Ishikawa (cell line): ENCODE data around the gene LAMA3.

ENCODE experiments used
- CEBPB ChIP-seq: IDR thresholded peaks from 2 replicates; pipeline ENCODE4 v1.6.1; 2012
- CREB1 ChIP-seq: IDR thresholded peaks from 2 replicates; pipeline ENCODE4 v1.6.1; 2012; ENCODE audit warnings: low read depth
- EGR1 ChIP-seq: IDR thresholded peaks from 2 replicates; pipeline ENCODE4 v1.6.1; 2012
- EP300 ChIP-seq: IDR thresholded peaks from 2 replicates; pipeline ENCODE4 v1.6.1; 2012; ENCODE audit warnings: borderline replicate concordance
- FOXM1 ChIP-seq: IDR thresholded peaks from 2 replicates; pipeline ENCODE4 v1.6.1; 2012; ENCODE audit warnings: low read depth, borderline replicate concordance
- NFIC ChIP-seq: IDR thresholded peaks from 2 replicates; pipeline ENCODE4 v1.6.1; 2012
- RAD21 ChIP-seq: IDR thresholded peaks from 2 replicates; pipeline ENCODE4 v1.6.1; 2012; ENCODE audit warnings: low read depth
- TAF1 ChIP-seq: IDR thresholded peaks from 2 replicates; pipeline ENCODE4 v1.6.1; 2012; ENCODE audit warnings: low read depth, mild to moderate bottlenecking
- TCF12 ChIP-seq: IDR thresholded peaks from 2 replicates; pipeline ENCODE4 v1.6.1; 2012; ENCODE audit warnings: low read depth
- TEAD4 ChIP-seq: IDR thresholded peaks from 2 replicates; pipeline ENCODE4 v1.6.1; 2012
- YY1 ChIP-seq: IDR thresholded peaks from 2 replicates; pipeline ENCODE4 v1.6.1; 2012; ENCODE audit warnings: low read depth
- ZBTB7A ChIP-seq: IDR thresholded peaks from 2 replicates; pipeline ENCODE4 v1.6.1; 2012; ENCODE audit warnings: low read depth
- TF ChIP-seq, protein P1 (sequence below): IDR thresholded peaks from 2 replicates; pipeline ENCODE4 v1.6.1; 2012; ENCODE audit warnings: low read depth, mild to moderate bottlenecking
- TF ChIP-seq, protein P2 (sequence below): IDR thresholded peaks from 2 replicates; pipeline ENCODE4 v1.6.1; 2012
- TF ChIP-seq, protein P3 (sequence below): IDR thresholded peaks from 2 replicates; pipeline ENCODE4 v1.6.1; 2012

Gene LAMA3

GRCh38 chr18:23723121-23723520 lies 33.9 kb downstream of the LAMA3 start:
- TF ChIP-seq, protein P1, sequence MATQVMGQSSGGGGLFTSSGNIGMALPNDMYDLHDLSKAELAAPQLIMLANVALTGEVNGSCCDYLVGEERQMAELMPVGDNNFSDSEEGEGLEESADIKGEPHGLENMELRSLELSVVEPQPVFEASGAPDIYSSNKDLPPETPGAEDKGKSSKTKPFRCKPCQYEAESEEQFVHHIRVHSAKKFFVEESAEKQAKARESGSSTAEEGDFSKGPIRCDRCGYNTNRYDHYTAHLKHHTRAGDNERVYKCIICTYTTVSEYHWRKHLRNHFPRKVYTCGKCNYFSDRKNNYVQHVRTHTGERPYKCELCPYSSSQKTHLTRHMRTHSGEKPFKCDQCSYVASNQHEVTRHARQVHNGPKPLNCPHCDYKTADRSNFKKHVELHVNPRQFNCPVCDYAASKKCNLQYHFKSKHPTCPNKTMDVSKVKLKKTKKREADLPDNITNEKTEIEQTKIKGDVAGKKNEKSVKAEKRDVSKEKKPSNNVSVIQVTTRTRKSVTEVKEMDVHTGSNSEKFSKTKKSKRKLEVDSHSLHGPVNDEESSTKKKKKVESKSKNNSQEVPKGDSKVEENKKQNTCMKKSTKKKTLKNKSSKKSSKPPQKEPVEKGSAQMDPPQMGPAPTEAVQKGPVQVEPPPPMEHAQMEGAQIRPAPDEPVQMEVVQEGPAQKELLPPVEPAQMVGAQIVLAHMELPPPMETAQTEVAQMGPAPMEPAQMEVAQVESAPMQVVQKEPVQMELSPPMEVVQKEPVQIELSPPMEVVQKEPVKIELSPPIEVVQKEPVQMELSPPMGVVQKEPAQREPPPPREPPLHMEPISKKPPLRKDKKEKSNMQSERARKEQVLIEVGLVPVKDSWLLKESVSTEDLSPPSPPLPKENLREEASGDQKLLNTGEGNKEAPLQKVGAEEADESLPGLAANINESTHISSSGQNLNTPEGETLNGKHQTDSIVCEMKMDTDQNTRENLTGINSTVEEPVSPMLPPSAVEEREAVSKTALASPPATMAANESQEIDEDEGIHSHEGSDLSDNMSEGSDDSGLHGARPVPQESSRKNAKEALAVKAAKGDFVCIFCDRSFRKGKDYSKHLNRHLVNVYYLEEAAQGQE = no peak
- TF ChIP-seq ZBTB7A = no peak
- TF ChIP-seq TEAD4 = no peak
- TF ChIP-seq CREB1 = no peak
- no peak for TF ChIP-seq EP300
- TF ChIP-seq RAD21 = no peak
- TF ChIP-seq, protein P2, sequence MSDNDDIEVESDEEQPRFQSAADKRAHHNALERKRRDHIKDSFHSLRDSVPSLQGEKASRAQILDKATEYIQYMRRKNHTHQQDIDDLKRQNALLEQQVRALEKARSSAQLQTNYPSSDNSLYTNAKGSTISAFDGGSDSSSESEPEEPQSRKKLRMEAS = no peak
- TF ChIP-seq NFIC = no peak
- no peak for TF ChIP-seq CEBPB

DNA sequence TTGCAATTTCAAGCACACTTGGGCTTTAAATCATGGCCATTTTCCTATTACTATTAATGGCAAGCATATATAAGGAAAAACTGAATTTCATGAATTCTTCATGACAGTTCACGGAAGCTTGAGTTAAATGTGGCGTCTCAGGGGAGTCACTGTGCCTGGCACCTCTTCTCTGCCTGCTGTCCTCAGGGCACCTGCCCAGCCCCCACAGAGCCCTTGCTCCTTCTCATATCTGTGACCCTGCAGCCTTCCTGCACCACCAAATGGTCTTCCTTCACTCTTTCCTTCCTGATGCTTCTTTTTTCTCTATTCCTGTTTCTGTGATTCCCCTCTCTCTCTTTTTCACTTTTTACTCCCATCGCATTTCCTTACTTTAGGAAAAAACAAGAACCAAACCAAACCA lies 35.4 kb downstream of the LAMA3 start:
- TF ChIP-seq FOXM1 (no peak), EP300 (no peak)
- TF ChIP-seq, protein P2 = no peak

DNA sequence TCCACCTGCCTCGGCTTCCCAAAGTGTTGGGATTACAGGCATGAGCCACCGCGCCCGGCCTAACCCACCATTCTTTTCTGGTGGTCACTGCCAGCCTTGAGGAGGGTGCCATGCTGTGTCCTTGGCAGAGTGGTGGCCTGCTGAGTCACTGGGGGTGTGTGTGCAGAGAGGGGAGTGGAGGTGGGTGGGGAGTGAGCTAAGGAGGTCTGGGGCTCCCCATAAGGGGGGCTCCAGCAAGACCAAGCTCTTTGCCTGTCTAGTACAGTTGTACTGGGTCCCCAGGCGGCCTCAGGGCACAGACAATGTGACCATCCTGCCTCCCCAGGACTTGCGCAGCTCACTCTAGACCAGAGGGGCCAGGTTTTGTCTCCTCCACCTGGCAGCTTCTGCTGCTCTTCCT lies 36.1 kb downstream of the LAMA3 start:
- TF ChIP-seq ZBTB7A = no peak
- TF ChIP-seq NFIC = no peak
- TF ChIP-seq FOXM1 = no peak
- TF ChIP-seq EGR1 = no peak
- no peak for TF ChIP-seq TAF1
- TF ChIP-seq, protein P3, sequence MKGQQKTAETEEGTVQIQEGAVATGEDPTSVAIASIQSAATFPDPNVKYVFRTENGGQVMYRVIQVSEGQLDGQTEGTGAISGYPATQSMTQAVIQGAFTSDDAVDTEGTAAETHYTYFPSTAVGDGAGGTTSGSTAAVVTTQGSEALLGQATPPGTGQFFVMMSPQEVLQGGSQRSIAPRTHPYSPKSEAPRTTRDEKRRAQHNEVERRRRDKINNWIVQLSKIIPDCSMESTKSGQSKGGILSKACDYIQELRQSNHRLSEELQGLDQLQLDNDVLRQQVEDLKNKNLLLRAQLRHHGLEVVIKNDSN = no peak
- TF ChIP-seq CREB1 = no peak

DNA sequence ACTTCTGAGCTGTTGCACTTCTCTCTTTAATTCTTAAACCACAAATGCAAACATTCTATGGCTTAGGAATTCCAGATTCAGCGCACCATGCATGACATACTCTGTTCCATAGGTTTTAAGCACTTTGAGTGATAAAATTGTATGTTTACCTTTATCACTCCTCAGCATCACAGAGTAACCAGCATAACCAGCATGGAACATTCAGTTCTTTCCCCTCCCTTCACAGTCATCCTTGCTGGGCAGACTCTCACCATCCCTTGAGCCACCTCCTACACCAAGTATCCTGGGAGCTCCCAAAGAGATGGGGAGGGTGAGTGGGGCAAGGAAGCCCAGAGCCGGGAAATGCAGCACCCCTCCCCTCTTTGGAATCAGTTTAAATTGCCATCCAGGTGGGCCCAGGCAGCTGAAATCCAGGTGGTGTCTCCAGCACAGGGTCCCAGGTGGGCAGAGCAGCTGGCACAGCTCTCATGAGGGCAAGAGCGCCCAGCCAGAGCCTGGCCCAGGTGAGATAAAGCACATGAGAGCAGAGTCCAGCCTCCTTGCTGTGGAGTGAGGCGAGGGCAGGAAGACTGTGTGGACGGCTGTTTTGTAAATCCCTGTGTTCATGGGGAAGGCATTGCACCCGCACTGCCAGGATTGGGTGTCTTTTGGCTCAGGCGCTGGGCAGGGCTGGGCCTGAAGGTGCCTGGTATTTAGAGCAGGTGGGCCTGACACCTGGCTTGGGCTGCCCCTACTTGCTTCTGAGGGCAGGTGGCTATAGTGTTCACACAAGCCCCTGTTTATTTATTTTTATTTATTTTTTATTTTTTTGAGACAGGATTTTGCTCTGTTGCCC lies 36.8 kb downstream of the LAMA3 start:
- no peak for TF ChIP-seq TCF12
- TF ChIP-seq EP300 = no peak
- TF ChIP-seq, protein P3 = no peak
- no peak for TF ChIP-seq FOXM1
- no peak for TF ChIP-seq YY1

DNA sequence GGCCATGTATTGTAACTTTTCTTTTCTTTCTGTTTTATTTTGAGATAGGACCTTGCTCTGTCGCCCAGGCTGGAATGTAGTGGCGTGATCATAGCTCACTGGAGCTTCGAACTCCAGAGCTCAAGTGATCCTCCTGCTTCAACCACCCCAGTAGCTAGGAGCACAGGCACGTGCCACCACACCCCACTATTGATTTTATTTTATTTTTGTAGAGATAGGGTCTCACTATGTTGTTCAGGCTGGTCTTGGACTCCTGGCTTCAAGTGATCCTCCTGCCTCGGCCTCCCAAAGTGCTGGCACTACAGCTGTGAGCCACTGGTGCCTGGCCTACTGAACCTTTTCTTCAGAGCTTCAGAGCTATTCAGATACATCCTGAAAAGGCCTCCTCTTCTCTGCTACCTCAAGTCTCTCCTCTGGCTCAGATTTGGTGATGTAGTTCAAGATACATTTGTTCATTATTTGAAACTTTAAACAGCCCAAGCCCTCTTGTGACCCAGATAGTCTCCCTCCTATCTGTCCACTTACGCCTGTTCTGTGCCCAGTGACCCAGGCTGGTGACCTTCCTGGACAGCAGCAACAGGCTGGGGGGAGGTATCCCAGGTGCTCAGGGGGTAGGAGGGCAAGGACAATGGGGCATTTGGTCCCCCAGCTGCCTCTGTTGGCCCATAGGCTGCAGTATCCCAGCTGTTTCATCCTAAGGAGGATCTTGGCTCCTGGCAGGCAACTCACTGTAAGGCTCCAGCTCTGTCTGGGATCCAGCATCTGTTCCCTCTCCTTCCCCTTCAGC lies 38.6 kb downstream of the LAMA3 start:
- no peak for TF ChIP-seq EP300

- TF ChIP-seq EP300 = no peak
Observed at GRCh38 chr18:23730857-23731256, 41.6 kb downstream of the LAMA3 start.

DNA sequence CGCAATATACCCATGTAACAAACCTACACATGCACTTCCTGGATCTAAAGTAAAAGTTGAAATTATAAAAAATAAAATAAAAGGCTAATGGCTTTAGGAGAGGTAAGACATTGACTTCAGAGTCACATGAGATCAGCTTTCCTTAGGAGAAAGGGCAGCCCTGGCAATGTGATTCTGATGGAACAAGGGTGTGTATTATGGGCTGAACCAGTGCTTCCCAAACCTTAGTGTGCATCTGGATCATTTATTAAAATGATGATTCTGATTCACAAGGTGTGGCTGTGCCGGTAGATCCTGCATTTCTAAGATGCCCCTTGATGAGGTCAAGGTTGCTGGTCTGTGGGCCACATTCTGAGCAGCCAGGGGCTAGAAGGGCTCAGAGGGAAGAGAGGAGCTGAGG lies 42.6 kb downstream of the LAMA3 start:
- TF ChIP-seq, protein P1 = no peak
- TF ChIP-seq ZBTB7A (no peak), EGR1 (no peak), YY1 (no peak), CREB1 (no peak), RAD21 (no peak), CEBPB (no peak), NFIC (no peak), FOXM1 (no peak), TCF12 (no peak), TAF1 (no peak), EP300 (no peak)
- TF ChIP-seq, protein P2 = no peak
- TF ChIP-seq, protein P3 = no peak
